ENCODE results near the gene WNT7B. TPM values are rescaled to one million over a fixed set of nuclear protein-coding genes. Genes with fewer than 3 reads are reported as not detected.

Gene WNT7B
- total and polyA plus RNA-seq, 2 of the 8 experiments (the other 6 are each of a cell fraction or from before 2014, with no cell fraction given): 0.14 to 0.24 TPM

DNA sequence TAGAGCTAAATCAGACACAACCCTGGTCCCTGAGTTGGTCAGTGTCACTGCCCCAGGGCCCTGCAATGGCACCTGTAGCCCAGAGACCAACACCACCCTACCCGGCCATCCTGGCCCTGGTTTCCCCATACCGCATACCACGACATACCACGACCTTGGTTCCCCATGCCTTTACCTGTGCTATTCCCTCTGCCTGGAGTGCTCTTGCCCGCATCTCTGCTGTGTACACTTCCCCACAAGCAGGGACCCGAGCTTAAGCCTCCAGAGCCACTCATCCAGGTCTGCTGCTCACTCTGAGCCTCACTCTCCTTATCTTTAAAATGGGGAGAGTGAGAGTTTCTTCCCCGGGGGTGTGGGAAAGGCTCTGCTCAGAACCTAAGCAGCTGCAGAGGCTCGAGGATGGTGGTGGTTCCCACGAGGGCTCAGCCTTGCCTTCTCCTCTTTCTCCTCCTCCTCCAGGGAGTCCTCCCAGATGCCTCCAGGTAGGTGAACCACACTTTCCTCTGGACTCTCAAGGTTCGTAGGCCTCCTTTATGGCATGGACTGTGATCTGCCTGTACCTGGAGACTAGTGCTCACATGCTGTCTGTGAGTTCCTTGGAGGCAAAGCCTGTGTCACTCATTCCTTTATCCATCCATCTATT lies 48.1 kb downstream of the WNT7B start:
- ChIA-PET POLR2A (ENCODE audit: partially characterized antibody) (no interaction called here), CTCF (ENCODE audit: partially characterized antibody) (interaction anchor here (1.1 kb wide), 1 partner anchor 13 kb away, joined by 3 read pairs; no protein-coding TSS in a partner anchor)
- Histone ChIP-seq H4K5ac (ENCODE audit: insufficient read length, low read depth, low read length) (no peak overlapping the region), H3K27me3 (replicated peaks in 1 of 4; ENCODE audit: control insufficient read depth in 3 of 4, extremely low read depth in 1 of 4, insufficient read depth in 3 of 4, low read length in 3 of 4) (no peaks in the 10 kb centered on the region), H2BK5ac (ENCODE audit: low read depth, low read length) (no peak overlapping the region), H3K23me2 (ENCODE audit: low read depth, low read length) (peaks cover 7% of the 10 kb centered on the region; the same call in 1 of the 2 replicates), H3K4ac (replicated peaks; ENCODE audit: insufficient read length, low read depth, low read length) (no peak overlapping the region), H2BK12ac (ENCODE audit: low read depth, low read length) (no peak overlapping the region), H2BK120ac (replicated peaks; ENCODE audit: low read depth, low read length) (no peak overlapping the region), H3K56ac (replicated peaks; ENCODE audit: insufficient read length, low read depth, low read length) (no peak overlapping the region), H3K36me3 (ENCODE audit: control insufficient read depth in 2 of 4, insufficient read depth in 4 of 4, low read length in 3 of 4) (no peaks in the 10 kb centered on the region), H4K8ac (ENCODE audit: extremely low read depth, insufficient read depth, low read length) (no peak overlapping the region), H3K79me1 (ENCODE audit: low read depth, low read length) (peaks cover 3% of the 10 kb centered on the region; the same call in 1 of the 2 replicates), H3K9ac (replicated peaks in 1 of 4; ENCODE audit: extremely low read depth in 1 of 4, low read depth in 3 of 4, low read length in 3 of 4) (no peak overlapping the region), H2AK5ac (ENCODE audit: low read depth, low read length) (no peak overlapping the region), H2BK20ac (ENCODE audit: low read length) (no peak overlapping the region), H3K4me1 (replicated peaks in 1 of 4; ENCODE audit: control insufficient read depth in 3 of 4, insufficient read depth in 4 of 4, low read length in 3 of 4) (no peaks in the 10 kb centered on the region), H4K20me1 (replicated peaks in 1 of 2; ENCODE audit: control insufficient read depth in 1 of 2, insufficient read depth in 2 of 2, low read length in 2 of 2) (peaks cover 0 to 2% of the 10 kb centered on the region in 2 experiments), H3K4me3 (ENCODE audit: extremely low read depth in 1 of 4, insufficient read depth in 2 of 4, low read depth in 3 of 4, low read length in 4 of 4) (no peak overlapping the region), H3K18ac (ENCODE audit: extremely low read depth, low read length) (no peak overlapping the region), H2BK15ac (ENCODE audit: low read length) (no peak overlapping the region), H3K79me2 (ENCODE audit: control insufficient read depth in 1 of 2, insufficient read depth in 2 of 2, low read length in 2 of 2) (no peaks in the 10 kb centered on the region), H4K91ac (replicated peaks; ENCODE audit: insufficient read length, low read length) (no peak overlapping the region), H3K23ac (ENCODE audit: insufficient read length) (no peak overlapping the region), H3K14ac (ENCODE audit: insufficient read length) (no peak overlapping the region), H3K9me3 (ENCODE audit: insufficient read depth in 2 of 2, low read depth in 1 of 2, low read length in 1 of 2) (no peaks in the 10 kb centered on the region), H3K27ac (ENCODE audit: low read depth, low read length) (no peak overlapping the region), H3K4me2 (ENCODE audit: insufficient read depth in 1 of 2, low read depth in 2 of 2, low read length in 2 of 2) (no peak overlapping the region), H2AFZ (ENCODE audit: low read length) (no peak overlapping the region)
- FAIRE-seq: no peak
- no peak for TF ChIP-seq POU5F1 (IDR thresholded peaks at IDR 0.05; ENCODE audit: low read depth, low read length)
- no peak for TF ChIP-seq SIRT6 (IDR thresholded peaks at IDR 0.05; ENCODE audit: low read length)
- no peak for TF ChIP-seq SRF (IDR thresholded peaks at IDR 0.05; ENCODE audit: low read depth, low read length)
- TF ChIP-seq JUN (IDR thresholded peaks at IDR 0.05; ENCODE audit: low read depth, low read length): no peak
- no peak for TF ChIP-seq JUND (IDR thresholded peaks at IDR 0.05; ENCODE audit: low read length)
- no peak for TF ChIP-seq SUZ12 (IDR thresholded peaks at IDR 0.05; ENCODE audit: low read length)
- TF ChIP-seq FOSL1 (IDR thresholded peaks at IDR 0.05; ENCODE audit: insufficient read depth, low read depth, low read length): no peak
- TF ChIP-seq BACH1 (IDR thresholded peaks at IDR 0.05; ENCODE audit: low read length): no peak
- TF ChIP-seq, protein P1, sequence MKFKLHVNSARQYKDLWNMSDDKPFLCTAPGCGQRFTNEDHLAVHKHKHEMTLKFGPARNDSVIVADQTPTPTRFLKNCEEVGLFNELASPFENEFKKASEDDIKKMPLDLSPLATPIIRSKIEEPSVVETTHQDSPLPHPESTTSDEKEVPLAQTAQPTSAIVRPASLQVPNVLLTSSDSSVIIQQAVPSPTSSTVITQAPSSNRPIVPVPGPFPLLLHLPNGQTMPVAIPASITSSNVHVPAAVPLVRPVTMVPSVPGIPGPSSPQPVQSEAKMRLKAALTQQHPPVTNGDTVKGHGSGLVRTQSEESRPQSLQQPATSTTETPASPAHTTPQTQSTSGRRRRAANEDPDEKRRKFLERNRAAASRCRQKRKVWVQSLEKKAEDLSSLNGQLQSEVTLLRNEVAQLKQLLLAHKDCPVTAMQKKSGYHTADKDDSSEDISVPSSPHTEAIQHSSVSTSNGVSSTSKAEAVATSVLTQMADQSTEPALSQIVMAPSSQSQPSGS (IDR thresholded peaks at IDR 0.05; ENCODE audit: low read length): no peak
- TF ChIP-seq TAF7 (optimal IDR thresholded peaks at IDR 0.05; ENCODE audit: borderline replicate concordance, low read depth, low read length): no peak
- TF ChIP-seq, protein P2, sequence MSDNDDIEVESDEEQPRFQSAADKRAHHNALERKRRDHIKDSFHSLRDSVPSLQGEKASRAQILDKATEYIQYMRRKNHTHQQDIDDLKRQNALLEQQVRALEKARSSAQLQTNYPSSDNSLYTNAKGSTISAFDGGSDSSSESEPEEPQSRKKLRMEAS (IDR thresholded peaks at IDR 0.05): no peak
- WGBS, 2 experiments (ENCODE audit: extremely low coverage in 1 of 2, insufficient coverage in 1 of 2, insufficient read length in 1 of 2, insufficient replicate concordance in 2 of 2, low coverage in 1 of 2, low lambda C conversion rate in 2 of 2, missing lambda C conversion rate in 1 of 2): 88% methylated on average over 10 of the region's 10 CpGs; no CpG with 5 or more reads in 1 of the 2 experiments
- DNase-seq (ENCODE audit: low read depth in 1 of 2, low spot score in 2 of 2): no peak
